Heart right ventricle (tissue), 16 donors: ENCODE data around the gene ARCN1. TPM values are rescaled to one million over a fixed set of nuclear protein-coding genes. Genes with fewer than 3 reads are reported as not detected.

ENCODE experiments used
- ATAC-seq, 8 donors: fragments of 200-7000 bp; cut with Tn5 transposase; one replicate each; pipeline ENCODE4 v1.9.1; 2020; ENCODE audit warnings: mild to moderate bottlenecking in 8 of 8, moderate library complexity in 8 of 8, moderate number of reproducible peaks in 1 of 8
- DNase-seq, 2 donors: peaks; one replicate each; pipeline ENCODE4 v3.0.0-alpha.2; 2020
- H3K27ac ChIP-seq, 10 donors: fragments of 200-600 bp; sonication (generic) in 2 of 10; one replicate each; pipeline versions ENCODE4 v1.5.0 to v1.8.0; 2020 to 2022; ENCODE audit warnings: mild to moderate bottlenecking in 3 of 10
- H3K27me3 ChIP-seq, 7 donors: fragments of 200-600 bp; one replicate each; pipeline ENCODE4 v1.8.0; 2021 to 2022; ENCODE audit warnings: mild to moderate bottlenecking in 2 of 7
- H3K36me3 ChIP-seq, 9 donors: fragments of 200-600 bp; sonication (generic) in 1 of 9; one replicate each; pipeline versions ENCODE4 v1.5.0 to v1.8.0; 2020 to 2022; ENCODE audit warnings: mild to moderate bottlenecking in 2 of 9
- H3K4me1 ChIP-seq, 9 donors: fragments of 200-600 bp; sonication (generic) in 1 of 9; one replicate each; pipeline versions ENCODE4 v1.5.0 to v1.8.0; 2020 to 2022; ENCODE audit warnings: mild to moderate bottlenecking in 4 of 9
- H3K4me3 ChIP-seq, 10 donors: fragments of 200-600 bp; sonication (generic) in 2 of 10; one replicate each; pipeline versions ENCODE4 v1.5.0 to v1.8.0; 2020 to 2022; ENCODE audit warnings: mild to moderate bottlenecking in 7 of 10, moderate library complexity in 2 of 10
- H3K9me3 ChIP-seq, 11 donors: fragments of 200-600 bp in 10 of 11; sonication (generic) in 2 of 11; one replicate each; pipeline versions ENCODE4 v1.5.0 to v1.8.0; 2013 to 2022; ENCODE audit warnings: mild to moderate bottlenecking in 2 of 11, control low read depth in 1 of 11, moderate library complexity in 1 of 11
- WGBS, 2 donors: extraction: QIAGEN DNeasy Blood & Tissue Kit; methylation state at CpG; one replicate each; pipeline ENCODE4 v1.1.7; 2013; ENCODE audit warnings: inconsistent platforms in 1 of 2; 5-methylcytosine and 5-hydroxymethylcytosine counted together
- intact Hi-C, 10 donors: fragments of 100-400 bp; cut with DNase I; formaldehyde crosslinking; loops; one replicate each; pipeline versions ENCODE4 v1.11.1 to v1.14.2; 2022
- polyA plus RNA-seq, 2 donors: library from polyadenylated mRNA; stranded (reverse); fragments of 200-250 nt; gene quantifications; one replicate each; pipeline ENCODE4 v1.2.3, GENCODE V29; 2013
- total RNA-seq, 10 donors: library from RNA; stranded (reverse); fragmentation: NEBNext Ultra II Directional in 3 of 10; extraction: Animal tissue kit (Norgen Biotek cat#: 25700) in 3 of 10; gene quantifications; one replicate each; pipeline versions ENCODE4 v1.2.1 to v1.2.4, GENCODE V29; 2021 to 2023
- TF ChIP-seq, protein P1 (sequence below), 9 donors: fragments of 200-600 bp; sonication (generic) in 2 of 9; IDR thresholded peaks; one replicate each; pipeline versions ENCODE4 v1.5.0 to v1.8.0; 2021 to 2022; ENCODE audit warnings: antibody characterized with exemption in 9 of 9, mild to moderate bottlenecking in 5 of 9, moderate library complexity in 1 of 9
- donor health status: Arrhythmogenic right ventricular cardiomyopathy.
- donor health status: ischemic (EF 13 %, LVEDD 7.1; RV severe dilation, severe dysfunction).
- donor health status: healthy with polysubstance abuse.
- donor health status: DM: no; HTN: yes; CAD: no.
- donor health status: DM: no; HTN: no; CAD: no.
- donor health status: ischemic (EF 25% LVEDD 6.9; RV normal size, moderate dysfunction).
- donor health status: ischemic (EF 25% LVEDD 5.7; RV mildly dilated, moderate dysfunction).
- donor health status: healthy.
- donor health status: DM: yes; HTN: yes; CAD: no.
- donor health status: Ischemic cardiomyopathy.
- donor health status: ischemic (EF 35%, LVEDD 5.7; RV mildly dilated, moderate dysfunction).
- donor health status: nonischemic (EF 11% LVEDD 7.7; RV severe dilation, severe dysfunction).
- donor health status: DM: yes; HTN: yes; CAD: no.
- donor health status: PGD.
- donor health status: ischemic (EF 29% LVEDD 5.4; RV normal size, mild dysfunction).
- donor health status: nonischemic (EF 23%, LVEDD 6.1; RV moderate dilation, normal function).

Gene ARCN1
- total and polyA plus RNA-seq, 12 donors = 48.8 to 122 (median 94.5) TPM

DNA sequence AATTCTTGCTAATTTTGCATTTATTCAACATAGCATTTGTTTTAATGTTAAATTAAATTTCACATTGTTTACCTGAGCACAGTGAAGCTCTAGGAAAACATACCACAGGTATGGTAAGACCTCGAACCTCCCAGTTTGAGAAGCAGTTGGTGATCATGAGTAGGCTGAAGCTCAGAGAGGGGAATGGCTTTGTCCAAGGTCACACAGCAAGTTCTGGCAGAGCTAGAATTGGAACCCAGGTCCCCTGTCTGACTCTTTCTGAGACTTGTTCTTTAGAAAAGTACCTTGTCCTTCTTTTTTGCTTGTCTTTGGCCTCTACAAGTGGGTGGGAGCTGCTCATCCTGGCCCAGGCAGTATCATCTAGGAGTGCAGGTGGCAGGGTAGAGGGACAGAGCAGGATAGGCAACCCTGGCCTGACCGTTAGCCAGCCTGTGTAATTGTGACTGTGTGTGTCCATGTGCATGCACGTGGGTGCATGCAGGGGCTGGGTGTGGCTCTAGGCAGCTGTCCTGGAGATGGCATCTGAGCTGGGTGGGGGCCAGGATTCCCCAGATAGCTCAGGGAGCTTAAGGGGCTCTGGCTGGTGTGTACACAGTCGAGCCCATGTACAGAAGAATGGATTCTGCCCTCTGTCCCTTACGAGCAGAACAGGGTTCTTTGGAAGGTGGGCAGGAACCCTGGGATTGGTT, 56.8 kb downstream of the ARCN1 start:
- 54 to 56% methylated on average over 5 of the region's 5 CpGs for WGBS, 2 donors
- TF ChIP-seq, protein P1, sequence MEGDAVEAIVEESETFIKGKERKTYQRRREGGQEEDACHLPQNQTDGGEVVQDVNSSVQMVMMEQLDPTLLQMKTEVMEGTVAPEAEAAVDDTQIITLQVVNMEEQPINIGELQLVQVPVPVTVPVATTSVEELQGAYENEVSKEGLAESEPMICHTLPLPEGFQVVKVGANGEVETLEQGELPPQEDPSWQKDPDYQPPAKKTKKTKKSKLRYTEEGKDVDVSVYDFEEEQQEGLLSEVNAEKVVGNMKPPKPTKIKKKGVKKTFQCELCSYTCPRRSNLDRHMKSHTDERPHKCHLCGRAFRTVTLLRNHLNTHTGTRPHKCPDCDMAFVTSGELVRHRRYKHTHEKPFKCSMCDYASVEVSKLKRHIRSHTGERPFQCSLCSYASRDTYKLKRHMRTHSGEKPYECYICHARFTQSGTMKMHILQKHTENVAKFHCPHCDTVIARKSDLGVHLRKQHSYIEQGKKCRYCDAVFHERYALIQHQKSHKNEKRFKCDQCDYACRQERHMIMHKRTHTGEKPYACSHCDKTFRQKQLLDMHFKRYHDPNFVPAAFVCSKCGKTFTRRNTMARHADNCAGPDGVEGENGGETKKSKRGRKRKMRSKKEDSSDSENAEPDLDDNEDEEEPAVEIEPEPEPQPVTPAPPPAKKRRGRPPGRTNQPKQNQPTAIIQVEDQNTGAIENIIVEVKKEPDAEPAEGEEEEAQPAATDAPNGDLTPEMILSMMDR (IDR thresholded peaks at IDR 0.05) = no peak
- Histone ChIP-seq H3K27me3 (no peaks in the 10 kb centered on the region), H3K27ac (peak overlapping the region in 7 of 10 donors; percentile 48 to 82 (median 64)), H3K4me1 (peaks cover 30 to 99% (median 66%) of the 10 kb centered on the region in 9 donors), H3K36me3 (peaks cover 10 to 100% (median 78%) of the 10 kb centered on the region in 9 donors), H3K4me3 (no peak overlapping the region), H3K9me3 (no peaks in the 10 kb centered on the region)
- DNase-seq = no peak
- intact Hi-C loops = no loop called here
- no peak for ATAC-seq

DNA sequence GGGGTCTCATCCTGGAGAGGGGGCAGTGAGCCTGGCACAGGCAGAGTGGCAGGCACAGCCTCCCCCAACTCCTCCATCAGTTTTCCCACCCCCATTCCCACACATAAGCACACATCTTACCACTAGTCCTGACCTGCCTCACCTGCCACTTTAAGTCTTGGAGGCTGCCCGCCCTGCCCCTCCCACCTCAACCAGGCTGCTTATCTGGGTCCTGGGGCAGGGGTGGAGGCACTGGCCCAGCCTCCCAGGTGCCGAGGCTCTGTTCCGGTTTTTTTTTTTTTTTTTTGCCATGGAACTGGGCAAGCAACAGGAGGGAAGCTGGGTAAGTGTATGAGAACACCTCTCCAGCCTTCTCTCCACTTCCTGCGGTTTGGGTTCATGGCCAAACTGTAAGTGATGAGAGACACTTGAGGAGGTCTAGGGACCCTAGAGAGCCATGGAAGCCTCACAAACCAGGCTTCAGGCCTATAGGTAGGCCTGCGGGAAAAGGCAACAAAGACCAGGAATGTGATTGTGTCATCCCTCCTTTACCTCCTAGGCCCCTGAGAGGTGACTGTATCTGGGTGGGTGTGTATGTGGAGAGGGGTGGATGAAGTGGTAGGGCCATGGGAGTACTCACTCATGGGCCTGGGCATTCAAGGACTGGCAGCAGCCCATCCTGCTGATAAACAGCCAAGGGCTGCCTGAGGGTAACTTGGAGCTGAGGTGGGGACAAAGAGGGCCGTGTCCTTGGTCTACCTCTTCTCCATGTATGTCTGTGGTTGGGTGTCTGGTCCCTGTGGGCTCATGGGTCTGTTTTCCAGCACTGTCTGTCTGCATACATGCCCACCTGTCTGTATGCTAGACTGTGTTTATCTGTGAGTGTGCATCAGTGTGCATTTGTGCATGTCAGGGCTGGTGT, 57.8 kb downstream of the ARCN1 start:
- no peaks in the 10 kb centered on the region for H3K9me3 ChIP-seq
- peaks cover 10 to 100% (median 73%) of the 10 kb centered on the region in 9 donors for H3K36me3 ChIP-seq
- WGBS, 2 donors = 68 to 70% methylated on average over 6 of the region's 6 CpGs
- intact Hi-C loops = no loop called here
- peaks cover 38 to 99% (median 76%) of the 10 kb centered on the region in 9 donors for H3K4me1 ChIP-seq
- peak overlapping the region in 5 of 10 donors; percentile 26 to 82 (median 30) for H3K27ac ChIP-seq
- DNase-seq = no peak
- TF ChIP-seq, protein P1 (IDR thresholded peaks at IDR 0.05) = no peak
- H3K4me3 ChIP-seq = no peak overlapping the region
- peak in 4 of 8 donors; percentile 5 to 12 (median 6) for ATAC-seq
- no peaks in the 10 kb centered on the region for H3K27me3 ChIP-seq

DNA sequence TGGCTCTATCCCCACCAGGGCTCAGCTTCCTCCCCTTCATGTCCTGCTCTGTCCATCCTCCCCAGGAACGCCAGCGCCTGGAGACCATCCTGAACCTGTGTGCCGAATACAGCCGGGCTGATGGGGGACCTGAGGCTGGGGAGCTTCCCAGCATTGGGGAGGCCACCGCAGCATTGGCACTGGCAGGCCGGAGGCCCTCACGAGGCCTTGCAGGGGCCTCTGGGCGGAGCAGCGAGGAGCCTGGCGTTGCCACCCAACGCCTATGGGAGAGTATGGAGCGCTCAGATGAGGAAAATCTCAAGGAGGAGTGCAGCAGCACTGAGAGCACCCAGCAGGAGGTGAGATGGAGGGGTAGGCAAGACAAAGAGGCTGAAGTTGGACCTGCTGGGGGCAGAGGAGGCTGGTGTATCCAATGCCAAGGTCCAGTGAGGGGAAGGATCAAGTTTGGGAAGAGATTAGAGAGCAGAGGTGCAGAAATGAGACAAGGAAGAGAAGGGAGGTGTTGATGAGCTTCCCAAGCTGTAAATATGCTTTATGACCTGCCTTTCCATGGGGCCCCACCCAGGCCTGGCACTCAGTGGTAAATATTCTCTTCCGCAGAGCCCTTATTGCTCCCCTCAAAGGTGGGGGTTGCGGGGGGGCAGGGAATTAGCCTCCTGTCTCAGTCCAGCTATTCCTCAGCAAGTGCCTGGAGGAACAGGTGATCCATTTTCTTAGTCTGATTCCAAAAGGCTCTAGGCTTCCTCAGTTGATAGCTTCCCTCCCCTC, 59.1 kb downstream of the ARCN1 start:
- TF ChIP-seq, protein P1 (IDR thresholded peaks at IDR 0.05) = no peak
- DNase-seq = no peak
- intact Hi-C loops = no loop called here
- Histone ChIP-seq H3K4me3 (no peak overlapping the region), H3K27ac (peak overlapping the region in 3 of 10 donors; percentile 12 to 30 (median 22)), H3K9me3 (no peaks in the 10 kb centered on the region), H3K4me1 (peaks cover 44 to 98% (median 78%) of the 10 kb centered on the region in 9 donors), H3K36me3 (peaks cover 10 to 100% (median 68%) of the 10 kb centered on the region in 9 donors), H3K27me3 (no peaks in the 10 kb centered on the region)
- no peak for ATAC-seq
- WGBS, 2 donors = 93 to 95% methylated on average over 14 of the region's 14 CpGs
